GM12865 (cell line): ENCODE data around the gene SASH3.

Experiments
- DNase-seq: peaks from one replicate; pipeline ENCODE4 v3.0.0; 2010; ENCODE audit warnings: low read depth
- H3K4me3 ChIP-seq: 2 replicates; pipeline ENCODE4 v1.5.1; 2011; ENCODE audit warnings: mild to moderate bottlenecking, low read depth, low read length, control low read depth
- TF ChIP-seq, protein P1 (sequence below): IDR thresholded peaks from 2 replicates; pipeline ENCODE4 v1.5.1; 2011; ENCODE audit warnings: low read length, control low read depth, low read depth, inconsistent platforms; ENCODE audit not compliant: insufficient read depth; ENCODE audit errors: missing control alignments

The SASH3 gene

GRCh38 chrX:129824620-129825019 is 44.9 kb downstream of the SASH3 start:
- no peak overlapping the region for H3K4me3 ChIP-seq
- TF ChIP-seq, protein P1, sequence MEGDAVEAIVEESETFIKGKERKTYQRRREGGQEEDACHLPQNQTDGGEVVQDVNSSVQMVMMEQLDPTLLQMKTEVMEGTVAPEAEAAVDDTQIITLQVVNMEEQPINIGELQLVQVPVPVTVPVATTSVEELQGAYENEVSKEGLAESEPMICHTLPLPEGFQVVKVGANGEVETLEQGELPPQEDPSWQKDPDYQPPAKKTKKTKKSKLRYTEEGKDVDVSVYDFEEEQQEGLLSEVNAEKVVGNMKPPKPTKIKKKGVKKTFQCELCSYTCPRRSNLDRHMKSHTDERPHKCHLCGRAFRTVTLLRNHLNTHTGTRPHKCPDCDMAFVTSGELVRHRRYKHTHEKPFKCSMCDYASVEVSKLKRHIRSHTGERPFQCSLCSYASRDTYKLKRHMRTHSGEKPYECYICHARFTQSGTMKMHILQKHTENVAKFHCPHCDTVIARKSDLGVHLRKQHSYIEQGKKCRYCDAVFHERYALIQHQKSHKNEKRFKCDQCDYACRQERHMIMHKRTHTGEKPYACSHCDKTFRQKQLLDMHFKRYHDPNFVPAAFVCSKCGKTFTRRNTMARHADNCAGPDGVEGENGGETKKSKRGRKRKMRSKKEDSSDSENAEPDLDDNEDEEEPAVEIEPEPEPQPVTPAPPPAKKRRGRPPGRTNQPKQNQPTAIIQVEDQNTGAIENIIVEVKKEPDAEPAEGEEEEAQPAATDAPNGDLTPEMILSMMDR, result no peak
- DNase-seq, result no peak

DNA sequence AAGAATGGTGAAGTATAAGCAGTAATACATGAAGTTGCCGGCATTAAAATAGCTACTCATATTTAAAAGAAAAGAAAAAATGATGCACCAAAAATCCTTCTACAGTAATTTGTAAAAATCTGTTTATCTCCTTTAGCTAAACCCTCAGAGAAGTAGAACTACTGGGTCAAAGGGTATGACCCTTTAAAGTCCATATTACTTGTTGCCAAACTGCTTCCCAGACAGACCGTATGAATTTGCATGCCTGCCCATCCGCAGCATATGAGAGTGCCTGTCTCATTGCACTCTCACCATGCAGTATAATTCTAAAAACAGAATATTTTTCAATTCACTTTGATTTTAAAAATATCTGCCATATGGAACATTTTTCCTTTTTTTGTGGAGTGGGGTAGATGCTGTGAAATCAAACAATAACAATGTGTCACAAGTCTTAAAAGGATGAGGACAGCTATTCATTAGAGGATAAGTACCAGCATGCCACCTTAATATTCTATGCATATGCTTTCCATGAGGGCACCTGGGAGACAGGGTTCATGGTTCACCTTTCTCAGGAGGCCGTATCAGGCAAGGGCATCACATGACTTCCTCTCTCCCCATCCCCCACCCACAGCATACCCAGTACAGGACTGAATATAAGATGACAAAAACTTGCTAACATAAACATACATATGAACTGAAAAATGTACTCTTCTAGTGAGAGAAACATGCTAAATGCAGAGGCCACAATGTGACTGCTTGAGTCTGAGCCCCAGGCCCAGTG is 46.2 kb downstream of the SASH3 start:
- TF ChIP-seq, protein P1, result no peak
- H3K4me3 ChIP-seq, result no peak overlapping the region
- no peak for DNase-seq

DNA sequence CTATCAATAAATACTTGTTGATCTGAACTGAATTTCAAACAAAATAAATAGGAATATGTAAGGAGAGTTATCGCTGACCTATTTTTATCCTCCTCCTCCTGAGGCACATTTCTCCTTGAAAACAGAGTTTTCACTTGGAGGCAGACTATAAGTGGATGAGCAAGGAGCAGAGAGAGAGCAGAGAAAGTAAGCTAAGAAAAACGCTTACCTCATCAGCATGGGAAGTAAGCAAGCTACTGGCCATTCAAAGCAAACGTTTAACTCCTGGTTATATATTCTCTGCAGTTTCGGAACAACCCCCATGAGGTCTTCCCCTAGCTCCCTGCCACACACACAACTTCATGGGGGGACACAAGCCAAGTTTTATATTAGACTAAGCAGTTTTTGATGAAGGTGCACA is 50.7 kb downstream of the SASH3 start:
- no peak for DNase-seq

GRCh38 chrX:129831091-129831885 is 51.5 kb downstream of the SASH3 start:
- TF ChIP-seq, protein P1, result no peak
- no peak for DNase-seq
- no peak overlapping the region for H3K4me3 ChIP-seq

More for the DNA sequence above, 50.7 kb downstream of the SASH3 start:
- TF ChIP-seq, protein P1, result no peak
- no peak overlapping the region for H3K4me3 ChIP-seq

GRCh38 chrX:129833153-129833990 is 53.6 kb downstream of the SASH3 start:
- no peak for DNase-seq
- TF ChIP-seq, protein P1, result no peak
- H3K4me3 ChIP-seq, result no peak overlapping the region

GRCh38 chrX:129836827-129837226 is 57.1 kb downstream of the SASH3 start:
- DNase-seq, result no peak
- H3K4me3 ChIP-seq, result no peak overlapping the region
- TF ChIP-seq, protein P1, result no peak
